GM19452 (cell line): Measurements from ENCODE around the gene LZTFL1.

ENCODE experiments used
- ATAC-seq: cut with Tn5 transposase; IDR thresholded peaks from one replicate; pipeline ENCODE4 v1.9.1; 2021; ENCODE audit not compliant: unreplicated experiment

The LZTFL1 gene, protein sequence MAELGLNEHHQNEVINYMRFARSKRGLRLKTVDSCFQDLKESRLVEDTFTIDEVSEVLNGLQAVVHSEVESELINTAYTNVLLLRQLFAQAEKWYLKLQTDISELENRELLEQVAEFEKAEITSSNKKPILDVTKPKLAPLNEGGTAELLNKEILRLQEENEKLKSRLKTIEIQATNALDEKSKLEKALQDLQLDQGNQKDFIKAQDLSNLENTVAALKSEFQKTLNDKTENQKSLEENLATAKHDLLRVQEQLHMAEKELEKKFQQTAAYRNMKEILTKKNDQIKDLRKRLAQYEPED

DNA sequence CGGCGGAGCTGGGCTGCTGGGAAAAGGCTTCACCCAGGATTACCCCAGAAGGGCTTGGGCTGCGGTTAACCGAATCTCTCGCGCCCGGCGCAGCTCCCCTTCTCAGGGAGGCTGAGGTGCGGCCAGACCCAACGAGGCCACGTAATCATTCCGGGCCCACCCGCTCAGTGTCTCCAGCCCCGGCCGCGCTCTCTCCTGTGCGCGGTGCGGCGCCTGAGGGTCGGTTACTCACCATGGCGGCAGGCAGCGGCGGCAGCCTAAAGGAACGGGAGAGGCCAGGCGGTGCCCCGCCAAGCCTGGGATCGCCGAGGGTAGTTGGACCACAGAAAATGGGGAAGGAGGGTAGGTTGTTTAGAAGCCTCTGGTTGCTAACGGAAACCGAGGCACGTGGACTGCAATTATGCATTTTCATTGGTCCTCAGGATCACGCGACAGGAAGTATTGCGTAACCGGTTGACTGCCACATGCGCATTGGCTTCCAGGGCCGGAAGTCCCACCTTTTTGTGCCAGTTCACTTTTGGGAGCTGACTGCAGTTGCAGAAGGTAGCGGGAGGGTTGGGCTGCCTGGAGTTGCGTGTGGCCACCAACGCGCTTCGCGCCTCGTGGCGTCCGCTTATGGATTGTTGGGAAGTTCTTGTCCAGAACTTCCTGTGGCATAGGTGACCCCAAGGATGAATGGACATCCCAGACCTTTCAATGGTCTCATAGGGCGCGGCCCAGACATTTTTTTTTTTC is at the start of gene LZTFL1:
TSS of gene LZTFL1 (minus strand) at position 363 of the 735 bp plus-strand sequence. CDS start at position 235, 128 bp downstream.
- peak; percentile 76 for ATAC-seq

- ATAC-seq, result no peak
These were observed 48.5 kb upstream of the LZTFL1 start for GRCh38 chr3:45890405-45890804.

DNA sequence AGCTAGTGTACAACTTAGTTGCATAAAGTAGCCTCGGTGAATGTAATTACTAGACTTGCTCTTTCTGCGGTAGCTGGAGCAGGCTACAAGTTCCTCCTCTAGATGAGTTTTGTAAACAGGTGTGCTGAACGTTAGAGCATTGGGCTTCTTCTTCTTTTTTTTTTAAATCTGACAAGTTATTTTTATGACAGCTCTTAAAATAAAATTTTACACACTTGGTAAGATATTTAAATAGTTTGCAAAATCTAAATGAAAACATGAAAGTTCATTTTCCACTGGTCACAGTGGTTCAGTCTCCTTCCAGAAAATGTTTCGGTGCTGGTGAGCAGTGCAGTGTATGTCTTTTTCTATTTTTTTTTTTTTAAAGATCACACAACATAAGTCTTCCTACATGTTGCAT is 47.4 kb upstream of the LZTFL1 start:
- ATAC-seq, result no peak

GRCh38 chr3:45887759-45888511 is 46.0 kb upstream of the LZTFL1 start:
- no peak for ATAC-seq

DNA sequence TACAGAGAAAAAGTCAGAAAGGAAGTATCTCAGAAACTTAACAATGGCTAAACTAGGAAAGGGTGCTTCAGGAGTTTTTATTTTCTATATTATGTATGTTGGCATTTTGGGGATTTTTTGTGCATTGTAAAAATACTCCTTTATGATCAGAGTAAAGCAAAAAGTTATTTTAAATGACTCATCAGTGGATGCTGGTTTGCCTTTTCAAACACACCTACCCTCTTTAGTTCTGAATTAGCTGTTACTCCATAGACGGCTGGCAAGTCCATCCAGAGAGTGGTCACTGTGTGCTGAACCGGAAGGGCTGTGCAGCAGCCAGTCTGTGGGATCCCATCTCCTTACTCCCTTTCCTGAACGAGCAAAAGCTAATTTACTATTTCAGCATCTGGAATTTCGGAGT is 45.4 kb upstream of the LZTFL1 start:
- no peak for ATAC-seq

GRCh38 chr3:45885979-45886705 is 44.2 kb upstream of the LZTFL1 start, which contains the start of gene CCR9:
TSS of gene CCR9 (plus strand) at chr3:45886543. CDS start at chr3:45894934, 8,391 bp downstream.
- no peak for ATAC-seq

- ATAC-seq, result no peak
These were observed 42.7 kb upstream of the LZTFL1 start for GRCh38 chr3:45884368-45885201.

DNA sequence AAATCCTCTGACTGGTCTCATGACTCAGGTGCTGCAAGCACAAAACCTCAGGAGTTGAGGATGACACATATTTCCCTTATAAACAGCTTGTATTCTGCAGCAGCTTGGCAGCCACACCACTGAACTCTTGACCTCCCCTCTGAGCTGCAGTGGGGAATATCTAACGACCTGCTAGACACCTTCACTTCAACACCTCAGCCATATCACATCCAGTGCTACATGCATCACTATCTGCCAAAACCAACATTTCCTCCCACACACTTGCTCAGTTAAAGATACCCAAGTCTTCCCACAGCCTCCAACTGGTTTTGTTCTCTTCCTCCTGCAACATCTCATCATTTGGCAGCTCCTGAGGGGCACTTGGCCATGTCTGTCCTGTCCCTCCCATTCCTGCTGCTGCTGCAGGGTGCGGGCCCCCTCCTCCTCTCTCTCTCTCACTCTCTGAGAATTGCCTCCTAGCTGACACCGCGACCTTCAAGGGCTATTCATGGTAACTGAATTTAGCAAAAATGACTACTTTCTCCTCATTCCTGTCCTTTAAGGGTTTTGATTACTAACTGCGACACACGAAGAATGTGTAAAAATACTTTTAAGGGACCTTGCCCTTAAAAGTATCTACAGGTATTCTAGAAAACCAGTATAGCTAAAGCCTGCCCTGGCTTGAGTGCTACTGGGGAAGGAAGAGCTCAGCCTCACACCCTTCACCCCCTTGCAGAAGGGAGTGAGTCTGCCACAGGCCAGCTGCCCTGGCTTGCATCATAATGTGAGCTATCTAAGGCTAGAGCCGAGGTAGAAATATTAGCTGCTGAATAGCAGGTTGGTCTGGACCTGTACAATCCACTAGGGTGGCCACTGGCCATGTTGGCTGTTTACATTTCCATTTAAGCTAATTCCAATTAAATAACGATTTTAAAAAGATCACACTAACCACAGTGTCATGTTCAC is 39.4 kb upstream of the LZTFL1 start:
- ATAC-seq, result peak; percentile 69

GRCh38 chr3:45880725-45881077 is 38.8 kb upstream of the LZTFL1 start:
- ATAC-seq, result no peak

GRCh38 chr3:45878124-45878523 is 36.2 kb upstream of the LZTFL1 start:
- ATAC-seq, result no peak

DNA sequence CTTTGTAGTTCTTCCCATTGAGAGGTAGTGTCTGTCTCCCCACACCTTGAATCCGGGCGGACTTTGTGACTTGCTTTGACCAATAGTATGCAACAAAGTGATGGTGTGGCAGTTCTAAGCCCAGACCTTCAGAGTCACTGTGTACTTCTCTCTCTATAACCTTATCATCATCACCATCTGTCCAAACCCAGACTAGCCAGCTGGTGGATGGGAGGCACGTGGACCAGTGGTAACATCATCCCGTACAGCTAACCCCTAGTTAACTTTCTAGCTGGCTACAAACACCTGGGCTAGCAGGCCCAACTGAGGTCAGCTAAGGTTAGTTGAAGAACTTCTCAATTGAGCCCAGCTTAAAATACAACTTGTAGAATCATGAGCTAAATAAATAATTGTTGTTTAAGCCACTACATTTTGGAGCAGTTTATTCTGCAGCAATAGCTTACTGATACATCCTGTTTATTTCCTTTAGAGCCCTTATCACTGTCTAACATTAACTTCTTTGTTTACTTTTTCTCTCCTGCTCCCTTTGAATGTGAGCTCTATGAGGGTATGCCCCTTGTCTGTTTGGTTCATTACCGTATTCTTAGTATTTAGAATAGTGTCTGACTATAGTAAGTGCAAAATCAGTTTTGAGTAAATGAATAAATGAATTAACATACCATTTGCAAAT is 32.9 kb upstream of the LZTFL1 start:
- no peak for ATAC-seq

DNA sequence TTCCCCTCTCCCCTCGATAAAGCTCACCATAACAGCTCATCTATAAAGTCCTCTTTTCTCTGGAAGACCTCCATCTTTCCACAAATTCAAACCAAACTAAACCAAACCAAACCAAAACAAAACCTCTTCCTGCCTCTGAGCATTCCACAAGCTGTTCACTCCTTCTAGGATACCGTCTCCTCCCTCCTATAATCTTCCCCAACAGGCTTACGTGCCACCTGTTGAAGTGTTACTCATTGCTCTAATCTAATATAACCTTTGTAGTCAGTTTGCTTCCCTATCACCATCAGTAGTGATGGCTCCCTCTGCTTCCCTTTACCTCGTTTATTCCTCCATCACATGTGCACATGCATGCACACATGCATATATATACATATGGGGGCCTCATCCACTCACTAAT is 31.7 kb upstream of the LZTFL1 start:
- ATAC-seq, result no peak

DNA sequence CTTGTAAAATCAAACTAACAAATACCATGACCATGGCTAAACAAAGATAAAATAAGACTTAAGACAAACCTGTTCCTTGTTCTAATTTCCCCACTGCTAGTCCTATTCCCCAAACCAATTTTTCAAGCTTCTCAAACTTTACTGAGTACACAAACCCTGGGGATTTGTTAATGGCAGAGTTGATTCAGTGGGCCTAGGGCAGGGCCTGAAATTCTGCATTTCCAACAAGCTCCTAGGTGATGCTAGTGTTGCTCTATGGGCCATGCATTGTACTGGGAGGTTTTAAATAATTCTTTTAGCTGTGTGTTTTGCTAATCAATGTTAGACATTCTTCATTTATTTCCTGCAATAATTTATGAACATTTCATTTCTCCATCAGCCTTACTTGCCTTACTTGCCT is 31.1 kb upstream of the LZTFL1 start:
- ATAC-seq, result no peak

- no peak for ATAC-seq
These were observed 30.6 kb upstream of the LZTFL1 start for GRCh38 chr3:45872569-45872968.

DNA sequence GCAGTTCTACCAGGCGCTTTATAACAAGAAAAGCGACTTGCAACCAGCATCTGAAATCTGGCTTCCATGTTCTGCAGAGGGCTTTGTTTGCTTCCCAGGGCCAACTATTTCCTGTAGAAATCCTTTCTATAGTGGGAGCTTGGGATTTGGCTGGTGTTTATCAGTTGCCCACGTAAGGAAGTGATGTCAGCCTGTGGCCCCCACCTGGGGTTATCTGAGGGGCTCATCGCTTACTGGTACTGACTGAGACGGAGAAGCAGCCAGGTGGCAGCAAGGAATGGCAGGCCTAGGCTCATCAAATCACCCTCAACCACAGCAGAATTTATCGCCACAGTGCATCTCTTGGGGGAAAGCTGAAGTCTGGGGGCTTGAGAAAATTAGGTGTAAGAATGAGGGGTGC is 29.9 kb upstream of the LZTFL1 start:
- ATAC-seq, result no peak

DNA sequence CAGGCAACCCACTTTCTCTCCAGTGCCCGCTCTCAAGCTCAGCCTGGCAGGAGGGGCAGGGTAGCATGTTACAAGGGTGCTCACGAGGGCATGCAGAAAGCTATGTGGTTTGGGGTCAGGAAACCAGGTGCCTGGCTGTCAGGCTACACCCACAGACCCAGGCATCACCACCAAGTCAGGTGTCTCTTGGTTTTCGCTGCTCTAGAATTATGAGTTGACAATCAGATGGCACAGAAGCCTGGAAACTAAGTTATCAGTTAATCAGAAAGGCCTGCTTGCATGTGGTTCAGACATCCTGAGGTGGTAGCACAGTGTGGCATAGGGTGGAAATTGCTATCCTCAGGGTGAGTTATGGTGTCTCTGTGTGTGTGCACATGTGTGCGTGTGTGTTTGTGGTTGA is 28.2 kb upstream of the LZTFL1 start:
- no peak for ATAC-seq

DNA sequence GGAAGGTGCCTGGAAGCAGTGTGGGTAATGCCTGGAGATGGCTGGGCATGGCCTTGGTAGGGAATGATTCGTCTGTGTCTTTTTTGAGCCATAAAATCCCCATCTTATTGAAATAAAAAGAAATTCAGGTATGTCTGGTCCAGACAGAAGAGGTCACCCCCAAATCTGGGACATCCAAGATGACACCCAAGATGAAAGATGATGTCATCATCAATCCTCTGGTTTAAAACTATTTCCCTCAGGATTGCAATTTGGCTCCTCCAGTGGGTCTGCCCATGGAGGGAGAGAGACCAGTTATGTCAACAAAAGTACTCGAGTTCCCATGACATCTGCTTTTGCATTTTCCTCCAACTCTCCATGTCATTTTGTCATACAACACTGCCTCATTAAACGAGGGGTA is 27.7 kb upstream of the LZTFL1 start:
- ATAC-seq, result no peak

DNA sequence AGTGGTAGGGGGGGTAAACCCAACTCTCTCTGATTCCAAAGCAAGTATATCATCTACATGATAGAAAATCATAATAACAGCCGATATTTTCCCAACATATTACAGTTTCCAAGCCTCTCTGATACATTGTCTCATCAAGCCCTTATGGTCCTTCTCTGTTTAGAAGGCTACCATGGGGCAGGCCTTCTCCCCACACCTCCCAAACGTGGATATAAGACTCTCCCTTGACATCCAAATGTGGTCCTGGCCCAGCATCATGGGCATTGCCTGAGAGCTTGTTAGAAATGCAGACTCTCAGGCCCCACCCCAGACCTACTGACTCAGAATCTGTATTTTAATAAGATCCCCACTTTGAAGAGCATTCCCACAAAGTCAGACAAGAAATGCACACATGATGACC is 26.7 kb upstream of the LZTFL1 start:
- no peak for ATAC-seq

DNA sequence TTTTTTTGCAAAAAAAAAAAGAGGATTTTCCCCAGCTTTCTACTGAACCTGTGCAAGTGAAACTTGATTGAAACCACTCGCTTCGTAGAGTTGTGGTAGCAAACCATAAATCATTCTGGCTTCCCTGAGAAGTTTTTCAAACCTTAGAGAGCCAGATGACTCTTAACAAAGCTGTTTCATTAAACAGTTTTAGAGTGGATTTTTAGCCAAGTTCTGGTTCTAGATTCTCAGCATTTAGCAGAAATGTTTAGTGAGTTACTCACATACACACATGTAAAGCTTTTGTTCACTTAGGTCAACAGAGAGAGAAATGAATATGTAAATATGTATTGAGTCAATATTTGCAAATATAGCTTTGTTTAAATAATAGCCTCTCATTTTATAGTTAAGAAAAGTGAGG is 26.3 kb upstream of the LZTFL1 start:
- no peak for ATAC-seq
